ENCODE data around the gene TMPRSS9.
"Not testable (repeated sequence)": the region's sequence is repeated elsewhere in the genome, so short reads cannot be mapped to it uniquely, and the experiment has no call there.

Gene TMPRSS9

GRCh38 chr19:2392899-2393298, 32.8 kb downstream of the TMPRSS9 start:
- not testable (repeated sequence) for H3K27me3 Mint-ChIP-seq (ENCODE audit: low read depth); DNase-seq (ENCODE audit: low spot score); H3K4me3 Mint-ChIP-seq; H3K27ac Mint-ChIP-seq; H3K9me3 Mint-ChIP-seq; H3K36me3 Mint-ChIP-seq (ENCODE audit: low read depth); H3K4me1 Mint-ChIP-seq (ENCODE audit: low read depth)

GRCh38 chr19:2394054-2394441, 34.0 kb downstream of the TMPRSS9 start:
- Mint-ChIP-seq H3K27ac (peak overlapping the region; percentile 17), H3K4me3 (no peak overlapping the region), H3K36me3 (ENCODE audit: low read depth) (no peaks in the 10 kb centered on the region), H3K4me1 (ENCODE audit: low read depth) (peaks cover 4% of the 10 kb centered on the region), H3K27me3 (ENCODE audit: low read depth) (peaks cover 2% of the 10 kb centered on the region), H3K9me3 (no peaks in the 10 kb centered on the region)
- DNase-seq (ENCODE audit: low spot score), result no peak

- no peak overlapping the region for H3K4me3 Mint-ChIP-seq
Measured at GRCh38 chr19:2394442-2395292, 34.6 kb downstream of the TMPRSS9 start.

GRCh38 chr19:2395293-2395829, 35.3 kb downstream of the TMPRSS9 start:
- not testable (repeated sequence) for H3K27ac Mint-ChIP-seq; DNase-seq (ENCODE audit: low spot score); H3K27me3 Mint-ChIP-seq (ENCODE audit: low read depth); H3K9me3 Mint-ChIP-seq; H3K36me3 Mint-ChIP-seq (ENCODE audit: low read depth); H3K4me3 Mint-ChIP-seq; H3K4me1 Mint-ChIP-seq (ENCODE audit: low read depth)

More at GRCh38 chr19:2394442-2395292, 34.6 kb downstream of the TMPRSS9 start:
- Mint-ChIP-seq H3K4me1 (ENCODE audit: low read depth) (peaks cover 4% of the 10 kb centered on the region), H3K27ac (no peak overlapping the region), H3K9me3 (no peaks in the 10 kb centered on the region), H3K36me3 (ENCODE audit: low read depth) (no peaks in the 10 kb centered on the region), H3K27me3 (ENCODE audit: low read depth) (peaks cover 2% of the 10 kb centered on the region)
- DNase-seq (ENCODE audit: low spot score), result no peak

- not testable (repeated sequence) for H3K4me1 Mint-ChIP-seq (ENCODE audit: low read depth); H3K27me3 Mint-ChIP-seq (ENCODE audit: low read depth); H3K4me3 Mint-ChIP-seq; H3K9me3 Mint-ChIP-seq; H3K27ac Mint-ChIP-seq; DNase-seq (ENCODE audit: low spot score); H3K36me3 Mint-ChIP-seq (ENCODE audit: low read depth)
Measured at GRCh38 chr19:2397173-2397572, 37.1 kb downstream of the TMPRSS9 start.

GRCh38 chr19:2398735-2399305, 38.8 kb downstream of the TMPRSS9 start:
- DNase-seq (ENCODE audit: low spot score), result no peak
- Mint-ChIP-seq H3K36me3 (ENCODE audit: low read depth) (no peaks in the 10 kb centered on the region), H3K9me3 (no peaks in the 10 kb centered on the region), H3K27ac (no peak overlapping the region), H3K27me3 (ENCODE audit: low read depth) (no peaks in the 10 kb centered on the region), H3K4me1 (ENCODE audit: low read depth) (peaks cover 1% of the 10 kb centered on the region), H3K4me3 (no peak overlapping the region)

GRCh38 chr19:2399582-2399981, 39.5 kb downstream of the TMPRSS9 start:
- no peak overlapping the region for H3K27ac Mint-ChIP-seq
- H3K4me1 Mint-ChIP-seq (ENCODE audit: low read depth), result no peaks in the 10 kb centered on the region
- H3K9me3 Mint-ChIP-seq, result no peaks in the 10 kb centered on the region
- no peaks in the 10 kb centered on the region for H3K36me3 Mint-ChIP-seq (ENCODE audit: low read depth)
- H3K27me3 Mint-ChIP-seq (ENCODE audit: low read depth), result no peaks in the 10 kb centered on the region
- no peak for DNase-seq (ENCODE audit: low spot score)
- H3K4me3 Mint-ChIP-seq, result no peak overlapping the region

- no peak overlapping the region for H3K27ac Mint-ChIP-seq
- peaks cover 4% of the 10 kb centered on the region for H3K4me1 Mint-ChIP-seq (ENCODE audit: low read depth)
- H3K27me3 Mint-ChIP-seq (ENCODE audit: low read depth), result no peaks in the 10 kb centered on the region
- no peak overlapping the region for H3K4me3 Mint-ChIP-seq
- no peaks in the 10 kb centered on the region for H3K36me3 Mint-ChIP-seq (ENCODE audit: low read depth)
- DNase-seq (ENCODE audit: low spot score), result no peak
- no peaks in the 10 kb centered on the region for H3K9me3 Mint-ChIP-seq
Measured at GRCh38 chr19:2408247-2408646, 48.2 kb downstream of the TMPRSS9 start.

GRCh38 chr19:2409352-2409912, 49.4 kb downstream of the TMPRSS9 start:
- DNase-seq (ENCODE audit: low spot score), result no peak
- peaks cover 4% of the 10 kb centered on the region for H3K4me1 Mint-ChIP-seq (ENCODE audit: low read depth)
- no peak overlapping the region for H3K4me3 Mint-ChIP-seq
- H3K9me3 Mint-ChIP-seq, result no peaks in the 10 kb centered on the region
- no peak overlapping the region for H3K27ac Mint-ChIP-seq
- no peaks in the 10 kb centered on the region for H3K36me3 Mint-ChIP-seq (ENCODE audit: low read depth)
- no peaks in the 10 kb centered on the region for H3K27me3 Mint-ChIP-seq (ENCODE audit: low read depth)

- Mint-ChIP-seq H3K9me3 (no peaks in the 10 kb centered on the region), H3K4me3 (no peak overlapping the region), H3K27ac (no peak overlapping the region), H3K27me3 (ENCODE audit: low read depth) (no peaks in the 10 kb centered on the region), H3K4me1 (ENCODE audit: low read depth) (peaks cover 4% of the 10 kb centered on the region), H3K36me3 (ENCODE audit: low read depth) (no peaks in the 10 kb centered on the region)
- no peak for DNase-seq (ENCODE audit: low spot score)
Measured at GRCh38 chr19:2410023-2410422, 50.0 kb downstream of the TMPRSS9 start.

GRCh38 chr19:2411709-2412108, 51.6 kb downstream of the TMPRSS9 start:
- Mint-ChIP-seq H3K9me3 (no peaks in the 10 kb centered on the region), H3K27me3 (ENCODE audit: low read depth) (no peaks in the 10 kb centered on the region), H3K36me3 (ENCODE audit: low read depth) (no peaks in the 10 kb centered on the region), H3K27ac (no peak overlapping the region), H3K4me1 (ENCODE audit: low read depth) (peaks cover 4% of the 10 kb centered on the region), H3K4me3 (no peak overlapping the region)
- DNase-seq (ENCODE audit: low spot score), result no peak

GRCh38 chr19:2412449-2412848, 52.4 kb downstream of the TMPRSS9 start:
- Mint-ChIP-seq H3K4me3 (no peak overlapping the region), H3K27me3 (ENCODE audit: low read depth) (no peaks in the 10 kb centered on the region), H3K36me3 (ENCODE audit: low read depth) (no peaks in the 10 kb centered on the region), H3K9me3 (no peaks in the 10 kb centered on the region), H3K27ac (no peak overlapping the region), H3K4me1 (ENCODE audit: low read depth) (peaks cover 4% of the 10 kb centered on the region)
- DNase-seq (ENCODE audit: low spot score), result no peak

- Mint-ChIP-seq H3K27me3 (ENCODE audit: low read depth) (no peaks in the 10 kb centered on the region), H3K27ac (peak overlapping the region; percentile 61), H3K9me3 (no peaks in the 10 kb centered on the region), H3K4me1 (ENCODE audit: low read depth) (peaks cover 4% of the 10 kb centered on the region), H3K36me3 (ENCODE audit: low read depth) (peaks cover 3% of the 10 kb centered on the region), H3K4me3 (no peak overlapping the region)
- no peak for DNase-seq (ENCODE audit: low spot score)
Measured at GRCh38 chr19:2413159-2413558, 53.1 kb downstream of the TMPRSS9 start.

GRCh38 chr19:2413629-2414028, 53.6 kb downstream of the TMPRSS9 start:
- no peaks in the 10 kb centered on the region for H3K27me3 Mint-ChIP-seq (ENCODE audit: low read depth)
- no peaks in the 10 kb centered on the region for H3K9me3 Mint-ChIP-seq
- peaks cover 4% of the 10 kb centered on the region for H3K4me1 Mint-ChIP-seq (ENCODE audit: low read depth)
- peaks cover 3% of the 10 kb centered on the region for H3K36me3 Mint-ChIP-seq (ENCODE audit: low read depth)
- DNase-seq (ENCODE audit: low spot score), result no peak
- no peak overlapping the region for H3K27ac Mint-ChIP-seq
- no peak overlapping the region for H3K4me3 Mint-ChIP-seq

All from T-helper 2 cell treated with Interferon-gamma antibody and Interleukin-4, amounts not matched to agents 5 μg/mL and 100 μg/mL, for 36 hours (primary cell).